Aorta (tissue), 5 donors: ENCODE data around the gene MICAL3. TPM values are rescaled to one million over a fixed set of nuclear protein-coding genes. Genes with fewer than 3 reads are reported as not detected.

Source experiments
- ATAC-seq: fragments of 200-7000 bp; cut with Tn5 transposase; one replicate; pipeline ENCODE4 v1.9.1; 2022; ENCODE audit warnings: moderate library complexity; ENCODE audit not compliant: low FRiP score
- DNase-seq, 2 donors: peaks; one replicate each; pipeline ENCODE4 v3.0.0-alpha.2; 2020
- H3K27ac ChIP-seq, 2 donors: one replicate each; pipeline ENCODE4 v1.5.1; 2013; ENCODE audit warnings: low read length in 2 of 2, mild to moderate bottlenecking in 2 of 2, moderate library complexity in 2 of 2, control low read depth in 1 of 2, inconsistent platforms in 1 of 2, low read depth in 1 of 2
- H3K27me3 ChIP-seq, 2 donors: one replicate each; pipeline ENCODE4 v1.6.1; 2013; ENCODE audit warnings: control low read depth in 1 of 2, low read length in 1 of 2, mild to moderate bottlenecking in 1 of 2, moderate library complexity in 1 of 2; ENCODE audit not compliant: insufficient read depth in 2 of 2, control insufficient read depth in 1 of 2
- H3K36me3 ChIP-seq, 2 donors: one replicate each; pipeline ENCODE4 v1.6.1; 2013; ENCODE audit warnings: control low read depth in 1 of 2, low read length in 1 of 2, mild to moderate bottlenecking in 1 of 2; ENCODE audit not compliant: insufficient read depth in 2 of 2, control insufficient read depth in 1 of 2
- H3K4me1 ChIP-seq, 2 donors: one replicate each; pipeline ENCODE4 v1.6.1; 2013; ENCODE audit warnings: low read length in 2 of 2, control low read depth in 1 of 2, mild to moderate bottlenecking in 1 of 2, moderate library complexity in 1 of 2; ENCODE audit not compliant: insufficient read depth in 2 of 2, control insufficient read depth in 1 of 2
- H3K4me3 ChIP-seq, 2 donors: one replicate each; pipeline ENCODE4 v1.5.1; 2013; ENCODE audit warnings: low read length in 2 of 2, control low read depth in 1 of 2, mild to moderate bottlenecking in 1 of 2
- H3K9me3 ChIP-seq: one replicate; pipeline ENCODE4 v1.6.1; 2013; ENCODE audit warnings: mild to moderate bottlenecking, low read length; ENCODE audit not compliant: control insufficient read depth
- WGBS, 2 donors: extraction: QIAGEN DNeasy Blood & Tissue Kit; methylation state at CpG; one replicate each; pipeline ENCODE4 v1.1.7; 2013; 5-methylcytosine and 5-hydroxymethylcytosine counted together
- intact Hi-C, 2 donors: fragments of 100-400 bp; cut with DNase I; formaldehyde crosslinking; loops; one replicate each; pipeline versions ENCODE4 v1.14.2 to v1.15.0; 2022
- polyA plus RNA-seq, 2 donors: library from polyadenylated mRNA; stranded (reverse); fragments of 200-250 nt; gene quantifications; one replicate each; pipeline ENCODE4 v1.2.3, GENCODE V29; 2013
- total RNA-seq, 2 donors: library from RNA; stranded (reverse); fragmentation: NEBNext Ultra II Directional; extraction: Animal tissue kit (Norgen Biotek cat#: 25700); gene quantifications; one replicate each; pipeline ENCODE4 v1.2.1, GENCODE V29; 2021
- donor health status: healthy with polysubstance abuse.
- donor health status: Bipolar disorder and iron deficiency.
- donor health status: DM: no; HTN: no; CAD: no.
- donor health status: DM: no; HTN: no; CAD: no.
- donor health status: DM: yes; HTN: yes; CAD: no.

The MICAL3 gene
- total and polyA plus RNA-seq, 4 donors = 3.9 to 123 (median 64.3) TPM

DNA sequence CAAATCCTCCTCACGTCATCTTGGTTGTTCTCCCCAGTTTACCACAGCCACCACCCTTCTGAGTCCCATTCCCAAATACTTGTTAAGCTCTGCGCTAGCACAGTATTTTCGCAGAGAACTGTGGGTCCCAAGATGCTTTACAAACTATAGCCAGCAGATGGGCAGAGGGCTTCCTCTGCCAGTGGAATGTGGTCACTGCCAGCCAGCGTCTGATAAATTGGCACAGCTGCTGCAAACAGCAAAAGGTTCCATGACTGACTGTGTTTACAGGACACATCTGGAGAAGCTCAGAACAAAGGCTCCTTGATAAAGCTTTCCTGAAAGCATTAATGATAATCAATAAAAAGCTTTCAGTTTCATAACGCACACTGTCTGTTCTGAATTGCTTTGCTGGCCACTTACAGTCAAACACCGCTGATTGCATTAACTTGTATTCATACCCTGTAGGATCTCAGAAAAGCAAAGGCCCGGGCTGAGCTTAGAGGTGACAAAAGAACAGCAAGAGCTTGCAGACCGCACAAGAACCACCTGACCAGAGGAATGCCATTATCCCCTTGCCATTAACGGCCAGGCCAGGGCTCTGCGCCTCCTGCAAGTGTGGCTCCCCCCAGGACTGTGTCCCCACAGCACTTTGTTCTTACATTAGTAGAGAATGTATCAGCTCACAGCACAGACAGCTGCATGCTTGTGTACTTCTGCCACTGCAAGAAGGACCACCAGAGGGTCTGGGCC is 120.6 kb downstream of the MICAL3 start:
- H3K9me3 ChIP-seq = no peaks in the 10 kb centered on the region
- WGBS, 2 donors = 67 to 74% methylated on average over 10 of the region's 10 CpGs
- no peaks in the 10 kb centered on the region for H3K4me1 ChIP-seq
- ATAC-seq (no peak), DNase-seq (no peak)
- intact Hi-C loops = no loop called here
- no peaks in the 10 kb centered on the region for H3K27me3 ChIP-seq
- H3K4me3 ChIP-seq = no peak overlapping the region
- peaks cover 3 to 5% of the 10 kb centered on the region in 2 donors for H3K36me3 ChIP-seq
- no peak overlapping the region for H3K27ac ChIP-seq

- Histone ChIP-seq H3K27me3 (no peaks in the 10 kb centered on the region), H3K36me3 (peaks cover 3 to 5% of the 10 kb centered on the region in 2 donors), H3K9me3 (no peaks in the 10 kb centered on the region), H3K4me1 (no peaks in the 10 kb centered on the region), H3K4me3 (no peak overlapping the region), H3K27ac (no peak overlapping the region)
- intact Hi-C loops = no loop called here
- no peak for ATAC-seq
- whole genome bisulfite sequencing, 2 donors = 95 to 96% methylated on average over 8 of the region's 8 CpGs
- no peak for DNase-seq
Observed at GRCh38 chr22:17902960-17903359, 121.4 kb downstream of the MICAL3 start.

DNA sequence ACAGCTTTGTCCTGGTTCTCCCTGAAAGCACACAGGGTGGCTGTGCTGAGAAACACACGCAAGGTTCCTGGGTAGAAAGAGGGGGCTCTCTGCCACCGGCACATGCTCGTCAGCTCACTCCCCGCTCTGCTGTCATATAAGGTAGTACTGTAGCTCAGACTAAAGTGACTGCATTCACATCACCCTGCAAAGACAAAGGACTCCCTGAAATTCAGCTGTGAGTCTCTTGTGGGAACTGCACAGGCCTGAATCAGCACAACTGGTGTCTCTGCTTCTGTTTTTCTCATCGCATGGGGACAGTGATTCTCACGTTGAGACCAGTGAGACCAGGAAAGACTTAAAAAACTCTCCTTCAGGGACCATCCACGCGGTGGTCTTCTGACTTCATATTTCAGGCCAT is 126.0 kb downstream of the MICAL3 start:
- WGBS, 2 donors = 89 to 92% methylated on average over 8 of the region's 8 CpGs
- peaks cover 4 to 5% of the 10 kb centered on the region in 2 donors for H3K36me3 ChIP-seq

DNA sequence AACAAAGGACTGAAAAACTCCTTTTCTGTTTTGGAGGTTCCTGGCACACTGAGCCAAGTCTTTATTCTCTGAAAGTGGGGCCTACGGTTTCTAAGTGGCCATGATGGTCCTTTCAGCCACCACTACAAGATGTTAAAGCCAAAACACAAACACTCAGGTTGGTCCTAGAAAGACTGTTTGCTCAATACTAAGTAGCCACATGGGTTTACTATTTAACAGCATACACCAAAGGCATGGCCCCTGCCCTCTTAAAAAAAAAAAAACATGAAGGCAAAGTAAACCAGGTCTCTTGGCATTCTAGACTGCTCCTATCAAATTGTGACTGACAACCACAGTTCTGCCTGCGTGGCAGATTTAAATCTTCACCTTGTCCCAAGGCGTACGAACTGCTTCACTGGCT is 126.5 kb downstream of the MICAL3 start:
- Histone ChIP-seq H3K27me3 (no peaks in the 10 kb centered on the region), H3K4me1 (no peaks in the 10 kb centered on the region), H3K4me3 (no peak overlapping the region), H3K27ac (no peak overlapping the region), H3K36me3 (peaks cover 4 to 5% of the 10 kb centered on the region in 2 donors), H3K9me3 (no peaks in the 10 kb centered on the region)
- DNase-seq (no peak), ATAC-seq (no peak)
- 92% methylated on average over 4 of the region's 4 CpGs for WGBS, 2 donors
- intact Hi-C loops = loop anchor here in 1 of 2 donors (5.0 kb wide), 1 partner anchor 179 kb away; the partner anchor contains the start of gene PEX26

More for the DNA sequence above, 126.0 kb downstream of the MICAL3 start:
- DNase-seq (no peak), ATAC-seq (no peak)
- no peaks in the 10 kb centered on the region for H3K4me1 ChIP-seq
- H3K27ac ChIP-seq = no peak overlapping the region
- H3K27me3 ChIP-seq = no peaks in the 10 kb centered on the region
- H3K4me3 ChIP-seq = no peak overlapping the region
- intact Hi-C loops = loop anchor here in 1 of 2 donors (5.0 kb wide), 1 partner anchor 179 kb away; the partner anchor contains the start of gene PEX26
- no peaks in the 10 kb centered on the region for H3K9me3 ChIP-seq

DNA sequence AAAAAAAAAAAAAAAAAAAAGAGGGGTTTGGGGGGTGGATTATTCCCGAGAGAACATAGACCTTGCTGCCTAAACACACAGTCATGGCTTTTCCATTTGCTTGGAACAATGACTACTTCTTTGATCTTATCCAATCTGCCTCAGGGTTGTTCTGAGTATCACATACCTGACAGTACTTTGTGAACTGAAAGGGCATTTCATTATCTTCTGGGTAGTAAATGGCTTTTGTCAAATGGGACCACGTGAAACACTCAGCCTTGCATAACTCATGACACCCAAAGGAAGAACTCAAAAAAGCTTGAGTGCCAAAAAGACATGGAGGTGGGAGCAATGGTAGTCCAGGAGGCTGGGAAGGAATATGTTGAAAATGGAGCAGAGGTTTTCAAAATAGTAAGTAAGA is 126.9 kb downstream of the MICAL3 start:
- Histone ChIP-seq H3K9me3 (no peaks in the 10 kb centered on the region), H3K27ac (no peak overlapping the region), H3K27me3 (no peaks in the 10 kb centered on the region), H3K4me1 (no peaks in the 10 kb centered on the region), H3K4me3 (no peak overlapping the region), H3K36me3 (peaks cover 4 to 5% of the 10 kb centered on the region in 2 donors)
- intact Hi-C loops = loop anchor here in 1 of 2 donors (5.0 kb wide), 1 partner anchor 180 kb away; the partner anchor contains the start of gene PEX26
- ATAC-seq (no peak), DNase-seq (no peak)
- 85 to 86% methylated on average over 2 of the region's 2 CpGs for WGBS, 2 donors

- intact Hi-C loops = loop anchor here in 1 of 2 donors (5.0 kb wide), 1 partner anchor 181 kb away; the partner anchor contains the start of gene PEX26
- no peaks in the 10 kb centered on the region for H3K4me1 ChIP-seq
- H3K27me3 ChIP-seq = no peaks in the 10 kb centered on the region
- no peak for ATAC-seq
- DNase-seq = no peak
- WGBS, 2 donors = 61 to 65% methylated on average over 14 of the region's 14 CpGs
- no peak overlapping the region for H3K27ac ChIP-seq
- no peaks in the 10 kb centered on the region for H3K9me3 ChIP-seq
- peaks cover 4 to 5% of the 10 kb centered on the region in 2 donors for H3K36me3 ChIP-seq
- H3K4me3 ChIP-seq = no peak overlapping the region
Observed at GRCh38 chr22:17896586-17896985, 127.8 kb downstream of the MICAL3 start.

DNA sequence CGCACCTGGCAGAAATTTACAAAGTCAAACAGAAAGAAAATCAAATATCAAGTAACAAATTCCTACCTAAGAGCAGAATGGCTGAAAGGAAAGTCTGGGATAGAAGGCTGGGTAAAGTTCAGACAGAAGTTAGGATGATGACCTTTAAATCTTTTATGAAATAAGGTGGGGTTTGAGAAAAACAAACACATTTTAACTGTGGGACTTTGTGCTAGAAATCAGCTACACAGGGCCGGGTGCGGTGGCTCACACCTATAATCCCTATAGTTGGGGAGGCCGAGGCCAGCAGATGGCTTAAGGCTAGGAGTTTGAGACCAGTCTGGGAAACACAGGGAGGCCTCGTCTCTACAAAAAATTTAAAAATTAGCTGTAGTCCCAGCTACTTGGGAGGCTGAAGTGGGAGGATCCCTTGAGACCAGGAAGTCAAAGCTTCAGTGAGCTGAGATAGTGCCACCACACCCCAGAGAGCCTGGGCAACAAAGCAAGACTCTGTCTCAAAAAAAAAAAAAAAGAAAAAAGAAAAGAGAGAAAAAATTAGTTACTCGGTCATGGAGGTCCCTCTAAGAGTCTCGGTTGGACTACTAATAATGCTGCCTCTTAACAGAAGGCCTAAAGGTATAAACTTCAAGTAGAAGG is 130.3 kb downstream of the MICAL3 start:
- Histone ChIP-seq H3K27me3 (no peaks in the 10 kb centered on the region), H3K36me3 (peaks cover 2 to 5% of the 10 kb centered on the region in 2 donors), H3K9me3 (no peaks in the 10 kb centered on the region), H3K4me1 (peaks cover 0 to 6% of the 10 kb centered on the region in 2 donors), H3K4me3 (no peak overlapping the region), H3K27ac (no peak overlapping the region)
- intact Hi-C loops = loop anchor here (5.0 kb wide), 1 partner anchor 62 kb away; no protein-coding TSS in a partner anchor
- DNase-seq = no peak
- 89% methylated on average over 7 of the region's 7 CpGs for WGBS, 2 donors
- no peak for ATAC-seq

DNA sequence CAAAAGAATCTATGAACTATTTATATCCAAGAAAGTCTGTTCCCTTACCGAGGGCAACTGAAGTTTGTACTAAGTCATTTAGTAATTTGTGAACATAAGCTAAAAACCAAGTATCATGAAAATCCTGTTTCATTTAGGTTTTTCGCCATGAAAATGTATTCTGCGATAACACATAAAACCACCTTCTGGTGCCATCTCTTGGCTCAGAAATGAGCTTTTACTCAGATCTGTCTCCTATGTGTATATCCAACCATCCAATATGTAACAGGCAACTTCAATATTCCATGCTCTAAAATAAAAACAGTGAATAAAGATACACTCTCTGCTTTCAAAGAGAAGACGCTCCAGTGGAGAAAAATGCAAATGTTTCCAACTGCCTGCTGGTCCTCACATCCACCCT is 132.0 kb downstream of the MICAL3 start:
- Histone ChIP-seq H3K9me3 (no peaks in the 10 kb centered on the region), H3K4me3 (no peak overlapping the region), H3K27me3 (no peaks in the 10 kb centered on the region), H3K4me1 (peaks cover 0 to 6% of the 10 kb centered on the region in 2 donors), H3K36me3 (peaks cover 5 to 6% of the 10 kb centered on the region in 2 donors), H3K27ac (no peak overlapping the region)
- 81 to 84% methylated on average over 4 of the region's 4 CpGs for WGBS, 2 donors
- intact Hi-C loops = loop anchor here (5.0 kb wide), 1 partner anchor 60 kb away; no protein-coding TSS in a partner anchor
- ATAC-seq (no peak), DNase-seq (no peak)
